Small intestine (tissue), 7 donors: ENCODE measurements around the gene FLT3. TPM values are rescaled to one million over a fixed set of nuclear protein-coding genes. Genes with fewer than 3 reads are reported as not detected.

Source experiments
- DNase-seq, 2 donors: peaks; one replicate each; pipeline versions ENCODE4 v3.0.0 to v3.0.0-alpha.2; 2013
- FAIRE-seq: peaks from 2 replicates; lab custom pipeline; 2012; peaks lifted over from hg19 to GRCh38; lab: Jason Lieb, UNC
- H3K27ac ChIP-seq, 3 donors: one replicate each; pipeline ENCODE4 v1.5.1; 2013; ENCODE audit warnings: low read length in 2 of 3, mild to moderate bottlenecking in 2 of 3, control low read depth in 1 of 3, inconsistent platforms in 1 of 3, low read depth in 1 of 3, moderate library complexity in 1 of 3
- H3K27me3 ChIP-seq, 3 donors: one replicate each; pipeline ENCODE4 v1.6.1; 2013; ENCODE audit warnings: low read length in 3 of 3, inconsistent platforms in 1 of 3; ENCODE audit not compliant: control insufficient read depth in 3 of 3, insufficient read depth in 3 of 3
- H3K36me3 ChIP-seq, 3 donors: one replicate each; pipeline ENCODE4 v1.6.1; 2013; ENCODE audit warnings: low read length in 3 of 3, inconsistent platforms in 1 of 3, low read depth in 1 of 3, mild to moderate bottlenecking in 1 of 3, moderate library complexity in 1 of 3; ENCODE audit not compliant: control insufficient read depth in 3 of 3, insufficient read depth in 2 of 3
- H3K4me1 ChIP-seq, 3 donors: one replicate each; pipeline ENCODE4 v1.6.1; 2013; ENCODE audit warnings: low read length in 2 of 3, inconsistent platforms in 1 of 3, low read depth in 1 of 3, mild to moderate bottlenecking in 1 of 3, moderate library complexity in 1 of 3; ENCODE audit not compliant: control insufficient read depth in 3 of 3, insufficient read depth in 2 of 3
- H3K4me3 ChIP-seq, 3 donors: one replicate each; pipeline ENCODE4 v1.5.1; 2013; ENCODE audit warnings: low read length in 3 of 3, control low read depth in 1 of 3, inconsistent platforms in 1 of 3, low read depth in 1 of 3, mild to moderate bottlenecking in 1 of 3, moderate library complexity in 1 of 3
- H3K9me3 ChIP-seq, 2 donors: one replicate each; pipeline ENCODE4 v1.6.1; 2013; ENCODE audit warnings: low read depth in 1 of 2, low read length in 1 of 2; ENCODE audit not compliant: control insufficient read depth in 2 of 2, insufficient read depth in 1 of 2
- WGBS, 3 donors: extraction: QIAGEN DNeasy Blood & Tissue Kit; methylation state at CpG; one replicate each; pipeline ENCODE4 v1.1.7; 2013; 5-methylcytosine and 5-hydroxymethylcytosine counted together
- polyA plus RNA-seq, 4 donors: library from polyadenylated mRNA; stranded (reverse) in 3 of 4; unstranded in 1 of 4; fragments of 200-250 nt in 3 of 4; fragments of 120-200 nt in 1 of 4; gene quantifications; one replicate each; pipeline versions ENCODE4 v1.2.1 to v1.2.3, GENCODE V29; 2013
- donor health status: healthy with polysubstance abuse.
- donor health status: control.
- donor health status: control.
- donor health status: Bipolar disorder and iron deficiency.
- donor health status: healthy.

Gene FLT3
- polyA plus RNA-seq, 4 donors = 0.19 to 0.83 (median 0.27) TPM; not detected in 1

- 1% methylated on average over 61 to 73 of the region's 73 CpGs for WGBS, 3 donors
- DNase-seq = peak; percentile 95 to 97
- FAIRE-seq = no peak
- Histone ChIP-seq H3K27me3 (peaks cover 0 to 25% (median 15%) of the 10 kb centered on the region in 3 donors), H3K27ac (peak overlapping the region; percentile 77 to 98 (median 93)), H3K9me3 (no peaks in the 10 kb centered on the region), H3K36me3 (peaks cover 0 to 41% (median 4%) of the 10 kb centered on the region in 3 donors), H3K4me3 (peak overlapping the region in 2 of 3 donors; percentile 39 to 41), H3K4me1 (peaks cover 3 to 43% (median 3%) of the 10 kb centered on the region in 3 donors)
These were observed 139.8 kb downstream of the FLT3 start for GRCh38 chr13:27960362-27961226.

- Histone ChIP-seq H3K4me3 (peak overlapping the region in 1 of 3 donors; percentile 41), H3K9me3 (no peaks in the 10 kb centered on the region), H3K36me3 (peaks cover 0 to 35% (median 4%) of the 10 kb centered on the region in 3 donors), H3K27me3 (peaks cover 0 to 21% (median 13%) of the 10 kb centered on the region in 3 donors), H3K4me1 (peaks cover 3 to 44% (median 3%) of the 10 kb centered on the region in 3 donors), H3K27ac (peak overlapping the region; percentile 45 to 98 (median 93))
- 2 to 13% (median 9%) methylated on average over 14 of the region's 14 CpGs for WGBS, 3 donors
- FAIRE-seq = no peak
- DNase-seq = no peak
These were observed 140.4 kb downstream of the FLT3 start for GRCh38 chr13:27959976-27960361.

- H3K4me3 ChIP-seq = no peak overlapping the region
- peak; percentile 44 for FAIRE-seq
- 7 to 17% (median 7%) methylated on average over 5 of the region's 5 CpGs for WGBS, 3 donors
- H3K4me1 ChIP-seq = peaks cover 3 to 33% (median 7%) of the 10 kb centered on the region in 3 donors
- DNase-seq = peak; percentile 66 to 68
- H3K27ac ChIP-seq = peak overlapping the region in 2 of 3 donors; percentile 44 to 98
- peaks cover 0 to 19% (median 12%) of the 10 kb centered on the region in 3 donors for H3K27me3 ChIP-seq
- H3K36me3 ChIP-seq = peaks cover 0 to 8% (median 0%) of the 10 kb centered on the region in 3 donors
- H3K9me3 ChIP-seq = no peaks in the 10 kb centered on the region
These were observed 143.6 kb downstream of the FLT3 start for GRCh38 chr13:27956576-27957300.

- Histone ChIP-seq H3K27ac (peak overlapping the region; percentile 94 to 98 (median 98)), H3K36me3 (no peaks in the 10 kb centered on the region), H3K4me3 (peak overlapping the region in 2 of 3 donors; percentile 73 to 74), H3K4me1 (peaks cover 3 to 26% (median 5%) of the 10 kb centered on the region in 3 donors), H3K27me3 (peaks cover 0 to 16% (median 5%) of the 10 kb centered on the region in 3 donors), H3K9me3 (no peaks in the 10 kb centered on the region)
- DNase-seq (peak; percentile 39 to 55), FAIRE-seq (no peak)
- WGBS, 3 donors = 17 to 35% (median 31%) methylated on average over 11 of the region's 11 CpGs
These were observed 145.3 kb downstream of the FLT3 start for GRCh38 chr13:27955014-27955591.

- peaks cover 0 to 16% (median 5%) of the 10 kb centered on the region in 3 donors for H3K27me3 ChIP-seq
- H3K4me3 ChIP-seq = peak overlapping the region; percentile 64 to 74 (median 73)
- H3K4me1 ChIP-seq = peaks cover 3 to 22% (median 5%) of the 10 kb centered on the region in 3 donors
- DNase-seq (peak; percentile 60 to 87), FAIRE-seq (no peak)
- no peaks in the 10 kb centered on the region for H3K36me3 ChIP-seq
- H3K9me3 ChIP-seq = no peaks in the 10 kb centered on the region
- WGBS, 3 donors = 1 to 6% (median 3%) methylated on average over 40 to 56 of the region's 56 CpGs
- H3K27ac ChIP-seq = peak overlapping the region; percentile 94 to 98 (median 98)
These were observed 145.9 kb downstream of the FLT3 start for GRCh38 chr13:27954406-27954851.

GRCh38 chr13:27953676-27954405, 146.5 kb downstream of the FLT3 start:
- H3K27me3 ChIP-seq = peaks cover 0 to 12% (median 5%) of the 10 kb centered on the region in 3 donors
- H3K27ac ChIP-seq = peak overlapping the region; percentile 94 to 98 (median 98)
- H3K9me3 ChIP-seq = no peaks in the 10 kb centered on the region
- peaks cover under 1 to 16% (median 5%) of the 10 kb centered on the region in 3 donors for H3K4me1 ChIP-seq
- 1 to 2% (median 2%) methylated on average over 61 to 71 of the region's 71 CpGs for WGBS, 3 donors
- DNase-seq (peak; percentile 88 to 97), FAIRE-seq (no peak)
- peak overlapping the region; percentile 64 to 74 (median 73) for H3K4me3 ChIP-seq
- no peaks in the 10 kb centered on the region for H3K36me3 ChIP-seq
